GM12878 (cell line): ENCODE data around the gene GNG12. TPM values are rescaled to one million over a fixed set of nuclear protein-coding genes. Genes with fewer than 3 reads are reported as not detected.

Experiments
- ATAC-seq: fragments of 200-7000 bp; cut with Tn5 transposase; 3 replicates; pipeline ENCODE4 v1.9.1; 2020; ENCODE audit warnings: mild to moderate bottlenecking, moderate library complexity
- BruUV-seq: library from RNA; stranded (reverse); fragments of 400-500 nt; replicated peaks from 2 replicates; lab custom pipeline; 2021; lab: Mats Ljungman, UMichigan
- CTCF ChIA-PET: fragments of 300-600 bp; sonication (Branson Sonifier 250); formaldehyde crosslinking; extraction: SDS; loops from one replicate; lab custom pipeline; 2021; ENCODE audit warnings: inconsistent platforms; lab: Yijun Ruan, JAX
- POLR2A ChIA-PET: fragments of 350-600 bp; formaldehyde crosslinking; extraction: SDS; loops from one replicate; lab custom pipeline; 2021; ENCODE audit warnings: inconsistent platforms; lab: Charles Lee
- RAD21 ChIA-PET: fragments of 300-600 bp; sonication (Branson Sonifier 250); formaldehyde crosslinking; loops from one replicate; lab custom pipeline; 2023; ENCODE audit warnings: antibody characterized with exemption; ENCODE audit not compliant: unreplicated experiment; lab: Charles Lee
- SMC1A ChIA-PET: fragments of 300-600 bp; sonication (Branson Sonifier 250); formaldehyde crosslinking; loops from one replicate; lab custom pipeline; 2023; ENCODE audit not compliant: unreplicated experiment, uncharacterized antibody; lab: Charles Lee
- DNase-seq: peaks from one replicate; pipeline ENCODE4 v3.0.0-alpha.2; 2011; ENCODE audit warnings: low read depth, low spot score
- FAIRE-seq: peaks from 3 replicates; lab custom pipeline; 2011; peaks lifted over from hg19 to GRCh38; lab: Jason Lieb, UNC
- H2AFZ ChIP-seq: 2 replicates; pipeline ENCODE4 v1.6.0; 2011; ENCODE audit warnings: low read depth, low read length, control low read depth; ENCODE audit not compliant: control insufficient read depth
- H3K27ac ChIP-seq: 2 replicates; pipeline ENCODE4 v1.5.1; 2011; ENCODE audit warnings: control low read depth; ENCODE audit not compliant: control insufficient read depth, insufficient read depth
- H3K27me3 ChIP-seq, 2 experiments: replicated peaks in 1 of 2; 2 replicates each; pipeline versions ENCODE4 v1.6.0 to v1.6.1; 2011; ENCODE audit warnings: low read length in 1 of 2; ENCODE audit not compliant: control insufficient read depth in 2 of 2, insufficient read depth in 2 of 2
- H3K36me3 ChIP-seq, 2 experiments: 2 replicates each; pipeline ENCODE4 v1.5.1; 2011; ENCODE audit warnings: low read length in 1 of 2; ENCODE audit not compliant: control insufficient read depth in 2 of 2, insufficient read depth in 2 of 2
- H3K4me1 ChIP-seq: 2 replicates; pipeline ENCODE4 v1.6.1; 2011; ENCODE audit warnings: mild to moderate bottlenecking, low read length, moderate library complexity, mixed read lengths; ENCODE audit not compliant: control insufficient read depth, insufficient read depth
- H3K4me2 ChIP-seq: 2 replicates; pipeline ENCODE4 v1.6.0; 2011; ENCODE audit warnings: control low read depth; ENCODE audit not compliant: control insufficient read depth, insufficient read depth
- H3K4me3 ChIP-seq: fragments of 200-600 bp; sonication (generic); 2 replicates; pipeline ENCODE4 v1.5.1; 2016
- H3K79me2 ChIP-seq: 2 replicates; pipeline ENCODE4 v1.6.0; 2011; ENCODE audit warnings: low read length; ENCODE audit not compliant: control insufficient read depth, insufficient read depth
- H3K9ac ChIP-seq: 2 replicates; pipeline ENCODE4 v1.8.0; 2011; ENCODE audit warnings: low read length, control low read depth, mixed read lengths; ENCODE audit not compliant: control insufficient read depth, insufficient read depth
- H3K9me3 ChIP-seq: replicated peaks from 3 replicates; pipeline ENCODE4 v1.5.1; 2011; ENCODE audit warnings: mild to moderate bottlenecking, low read length; ENCODE audit not compliant: control insufficient read depth, insufficient read depth
- H4K20me1 ChIP-seq: 2 replicates; pipeline ENCODE4 v1.6.0; 2011; ENCODE audit not compliant: control insufficient read depth, insufficient read depth
- ATF2 ChIP-seq: IDR thresholded peaks from 2 replicates; pipeline ENCODE4 v1.6.1; 2012; ENCODE audit warnings: low read length, inconsistent platforms
- BMI1 ChIP-seq: fragments of 450-650 bp; IDR thresholded peaks from 2 replicates; pipeline ENCODE4 v1.6.1; 2016; ENCODE audit warnings: mild to moderate bottlenecking, moderate library complexity, borderline replicate concordance
- DPF2 ChIP-seq: fragments of 450-650 bp; IDR thresholded peaks from 2 replicates; pipeline ENCODE4 v1.6.1; 2017; ENCODE audit warnings: mild to moderate bottlenecking
- EZH2 ChIP-seq: IDR thresholded peaks from 2 replicates; pipeline ENCODE4 v1.6.1; 2012; ENCODE audit warnings: low read depth, mild to moderate bottlenecking, control low read depth, inconsistent platforms, low read length, borderline replicate concordance; ENCODE audit not compliant: control insufficient read depth
- IKZF1 ChIP-seq: fragments of 450-650 bp; conservative IDR thresholded peaks from 2 replicates; pipeline ENCODE4 v1.6.1; 2017; ENCODE audit warnings: antibody characterized with exemption, mild to moderate bottlenecking
- MYB ChIP-seq: fragments of 150-350 bp; IDR thresholded peaks from 2 replicates; pipeline ENCODE4 v1.6.1; 2014; ENCODE audit warnings: mild to moderate bottlenecking, low read depth, low read length, borderline replicate concordance
- MYC ChIP-seq: IDR thresholded peaks from 2 replicates; pipeline ENCODE4 v1.6.1; 2011; ENCODE audit warnings: mild to moderate bottlenecking, low read length, moderate library complexity, inconsistent platforms; ENCODE audit not compliant: insufficient read depth, insufficient replicate concordance, insufficient read length, severe bottlenecking
- PAX8 ChIP-seq: fragments of 450-650 bp; IDR thresholded peaks from 2 replicates; pipeline ENCODE4 v1.6.1; 2017; ENCODE audit warnings: mild to moderate bottlenecking, moderate library complexity
- PKNOX1 ChIP-seq: fragments of 450-650 bp; IDR thresholded peaks from 2 replicates; pipeline ENCODE4 v1.6.1; 2016; ENCODE audit warnings: mild to moderate bottlenecking
- POLR2A ChIP-seq: IDR thresholded peaks from 2 replicates; pipeline ENCODE4 v1.6.1; 2011; ENCODE audit warnings: low read depth, mild to moderate bottlenecking, low read length
- RUNX3 ChIP-seq: IDR thresholded peaks from 2 replicates; pipeline ENCODE4 v1.6.1; 2012; ENCODE audit warnings: low read length, inconsistent platforms
- SIX5 ChIP-seq: IDR thresholded peaks from 2 replicates; pipeline ENCODE4 v1.6.1; 2011; ENCODE audit warnings: mild to moderate bottlenecking, low read depth, low read length, moderate library complexity; ENCODE audit not compliant: severe bottlenecking
- USF1 ChIP-seq: IDR thresholded peaks from 2 replicates; pipeline ENCODE4 v1.6.1; 2011; ENCODE audit warnings: borderline replicate concordance, low read depth, mild to moderate bottlenecking, moderate library complexity, mixed read lengths, low read length; ENCODE audit not compliant: insufficient read depth; ENCODE audit errors: extremely low read length
- WGBS: methylation state at CpG from one replicate; pipeline ENCODE4 v1.1.6; 2016; ENCODE audit warnings: low lambda C conversion rate; ENCODE audit not compliant: insufficient replicate concordance, insufficient coverage; ENCODE audit errors: missing lambda C conversion rate; 5-methylcytosine and 5-hydroxymethylcytosine counted together
- in situ Hi-C: fragments of 300-500 bp; cut with MboI; formaldehyde crosslinking; loops from 9 replicates; pipeline ENCODE4 v1.14.3; 2018; ENCODE audit warnings: mixed read lengths
- intact Hi-C: fragments of 100-400 bp; cut with micrococcal nuclease; formaldehyde crosslinking; loops from one replicate; pipeline ENCODE4 v1.14.2; 2022; ENCODE audit not compliant: unreplicated experiment
- polyA plus RNA-seq, 11 experiments: library from polyadenylated mRNA; depleted of rRNA in 4 of 11; unstranded in 6 of 11; stranded (reverse) in 5 of 11; fragments of >200 nt; fragmentation: Nextera tagmentation in 4 of 11; fragmentation: Illumina TruSeq in 1 of 11; extraction: Ambion mirVana in 4 of 11; extraction: Trizol in 1 of 11; gene quantifications; 1 replicate in 1 of 11; 2 replicates in 10 of 11; pipeline versions ENCODE4 v1.2.1 to v1.2.3, GENCODE V29; 2011 to 2016; ENCODE audit warnings: inconsistent platforms in 2 of 11, missing spikeins in 2 of 11, low read depth in 1 of 11
- total RNA-seq, 4 experiments: library from RNA; depleted of rRNA in 3 of 4; stranded (reverse); fragments of >200 nt in 3 of 4; fragmentation: Illumina TruSeq in 1 of 4; extraction: Trizol in 1 of 4; gene quantifications; 2 replicates each; pipeline versions ENCODE4 v1.2.1 to v1.2.3, GENCODE V29; 2013 to 2021

GNG12 gene
- total and polyA plus RNA-seq, 10 of the 15 experiments (the other 5 are each of a cell fraction or from before 2014, with no cell fraction given) = 0.22 to 32.8 (median 0.35) TPM

DNA sequence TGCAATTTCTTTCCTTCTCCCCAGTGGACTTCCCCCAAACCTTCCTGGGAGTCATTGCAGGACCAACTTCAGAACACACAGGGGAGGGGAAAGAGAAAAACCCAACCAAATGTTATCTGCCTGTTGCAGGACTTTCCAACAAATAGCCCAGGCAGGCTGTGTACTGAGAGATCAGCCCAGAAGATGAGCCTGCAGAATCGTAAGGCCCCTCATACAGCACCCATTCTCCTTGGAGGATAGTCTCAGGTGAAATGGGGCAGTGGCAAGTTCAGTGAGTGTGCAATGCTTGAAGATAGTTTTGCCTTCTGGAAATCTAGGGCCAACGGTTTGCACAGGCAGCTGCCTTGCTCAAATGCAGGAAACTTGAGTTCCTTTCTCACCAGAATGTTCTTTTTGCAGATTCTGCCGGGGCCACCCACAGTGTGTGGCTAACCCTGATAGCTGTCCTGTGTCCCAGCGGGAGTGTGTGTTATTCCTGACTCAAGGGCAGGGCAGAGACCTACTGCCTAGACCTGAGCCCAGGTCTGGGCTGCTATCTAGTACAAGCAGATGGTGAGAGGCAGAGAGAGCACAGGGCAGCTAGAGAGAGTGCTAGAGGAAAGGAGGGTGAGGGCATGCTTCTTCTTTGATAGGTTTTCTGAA, 99.5 kb downstream of the GNG12 start:
- H3K36me3 ChIP-seq = no peaks in the 10 kb centered on the region
- peak overlapping the region; percentile 48 for H3K27ac ChIP-seq
- H3K9me3 ChIP-seq = no peaks in the 10 kb centered on the region
- FAIRE-seq (no peak), ATAC-seq (no peak; the same call in none of the 3 replicates), DNase-seq (no peak)
- H2AFZ ChIP-seq = peak overlapping the region; percentile 81
- TF ChIP-seq USF1 = no peak
- 0 out of 2 replicates have a peak, but pooled peaks have one; percentile 23 for TF ChIP-seq DPF2
- no peak for TF ChIP-seq PKNOX1
- no peak for TF ChIP-seq MYB
- no peak for TF ChIP-seq MYC
- no peak for TF ChIP-seq EZH2
- no peak for TF ChIP-seq RUNX3
- TF ChIP-seq SIX5 = no peak
- TF ChIP-seq BMI1 = no peak
- TF ChIP-seq IKZF1 = 0 out of 2 replicates have a peak, but pooled peaks have one; percentile 23
- TF ChIP-seq PAX8 = no peak
- no peak for TF ChIP-seq ATF2
- no peak for TF ChIP-seq POLR2A
- H3K27me3 ChIP-seq = no peaks in the 10 kb centered on the region
- RAD21 ChIA-PET = interaction anchor here (1.0 to 2.0 kb wide), 7 partner anchors 10 to 47 kb away, joined by 3 to 9 read pairs (median 4); no protein-coding TSS in a partner anchor
- SMC1A ChIA-PET = interaction anchor here (0.8 to 14.7 kb wide), 11 partner anchors 9 to 197 kb away, joined by 3 to 227 read pairs (median 5); partner anchors contain the start of gene GADD45A
- no TSS peak for BruUV-seq
- H3K4me1 ChIP-seq = peaks cover 35% of the 10 kb centered on the region
- H3K4me3 ChIP-seq = no peak overlapping the region
- intact Hi-C loops (loop anchor here (5.0 kb wide), 1 partner anchor 47 kb away; the partner anchor contains the start of gene GADD45A), in situ Hi-C loops (no loop called here)
- H4K20me1 ChIP-seq = no peaks in the 10 kb centered on the region
- CTCF ChIA-PET = interaction anchor here (0.6 to 5.7 kb wide), 5 partner anchors 10 to 97 kb away, joined by 3 to 33 read pairs (median 5); no protein-coding TSS in a partner anchor
- WGBS = 0% methylated on average over 4 of the region's 4 CpGs
- POLR2A ChIA-PET = interaction anchor here (1.2 to 1.6 kb wide), 4 partner anchors 12 to 49 kb away, joined by 3 to 7 read pairs (median 5); partner anchors contain the start of gene GADD45A
- no peaks in the 10 kb centered on the region for H3K79me2 ChIP-seq
- H3K4me2 ChIP-seq = peak overlapping the region; percentile 5
- H3K9ac ChIP-seq = peak overlapping the region; percentile 48; the same call in 1 of the 2 replicates
